HepG2 (cell line): ENCODE data around the gene SS18L1. TPM values are rescaled to one million over a fixed set of nuclear protein-coding genes. Genes with fewer than 3 reads are reported as not detected.

Experiments used
- ATAD3A ChIP-seq: sonication (generic); formaldehyde crosslinking; IDR thresholded peaks from 2 replicates; pipeline ENCODE4 v1.4.0; 2020; ENCODE audit warnings: missing genetic modification reagents
- CREM ChIP-seq, 2 experiments: sonication (generic) in 1 of 2; formaldehyde crosslinking in 1 of 2; IDR thresholded peaks; 2 replicates each; pipeline versions ENCODE4 v1.4.0 to v1.6.1; 2016 to 2020; ENCODE audit warnings: antibody characterized with exemption in 1 of 2, mild to moderate bottlenecking in 1 of 2, missing genetic modification reagents in 1 of 2
- FLYWCH1 ChIP-seq: sonication (generic); formaldehyde crosslinking; IDR thresholded peaks from 2 replicates; pipeline ENCODE4 v1.8.1; 2023; ENCODE audit warnings: mild to moderate bottlenecking, missing genetic modification reagents
- FOSL2 ChIP-seq: sonication (generic); formaldehyde crosslinking; IDR thresholded peaks from 2 replicates; pipeline ENCODE4 v1.4.0; 2020; ENCODE audit warnings: missing genetic modification reagents
- GABPB1 ChIP-seq: IDR thresholded peaks from 2 replicates; pipeline ENCODE4 v1.6.1; 2016; ENCODE audit warnings: mild to moderate bottlenecking, missing genetic modification reagents, moderate library complexity, missing compliant biosample characterization
- HOXA7 ChIP-seq: sonication (generic); formaldehyde crosslinking; IDR thresholded peaks from 2 replicates; pipeline ENCODE4 v1.8.1; 2022; ENCODE audit warnings: mild to moderate bottlenecking, missing genetic modification reagents, moderate library complexity
- KLF11 ChIP-seq: IDR thresholded peaks from 2 replicates; pipeline ENCODE4 v1.6.1; 2016; ENCODE audit warnings: missing compliant biosample characterization
- MAX ChIP-seq: IDR thresholded peaks from 2 replicates; pipeline ENCODE4 v1.6.1; 2012; ENCODE audit warnings: inconsistent platforms
- NR1H2 ChIP-seq: sonication (generic); formaldehyde crosslinking; IDR thresholded peaks from 2 replicates; pipeline ENCODE4 v1.8.1; 2022; ENCODE audit warnings: low read depth, missing genetic modification reagents, borderline replicate concordance
- NRL ChIP-seq: sonication (generic); formaldehyde crosslinking; IDR thresholded peaks from 2 replicates; pipeline ENCODE4 v1.5.0; 2020; ENCODE audit warnings: missing genetic modification reagents, mild to moderate bottlenecking, moderate library complexity, borderline replicate concordance
- PRMT3 ChIP-seq: sonication (generic); formaldehyde crosslinking; IDR thresholded peaks from 2 replicates; pipeline ENCODE4 v1.8.1; 2022; ENCODE audit warnings: low read depth, mild to moderate bottlenecking, moderate library complexity, missing genetic modification reagents, borderline replicate concordance
- RAD21 ChIP-seq: fragments of 450-650 bp; formaldehyde crosslinking; IDR thresholded peaks from 2 replicates; pipeline ENCODE4 v1.5.0; 2020; ENCODE audit warnings: mild to moderate bottlenecking
- RARG ChIP-seq: sonication (generic); formaldehyde crosslinking; IDR thresholded peaks from 2 replicates; pipeline ENCODE4 v1.4.0; 2020; ENCODE audit warnings: low read depth, mild to moderate bottlenecking, missing genetic modification reagents
- REXO4 ChIP-seq: sonication (generic); formaldehyde crosslinking; IDR thresholded peaks from 2 replicates; pipeline ENCODE4 v1.8.0; 2022; ENCODE audit warnings: missing genetic modification reagents, mild to moderate bottlenecking, borderline replicate concordance
- RXRB ChIP-seq: IDR thresholded peaks from 2 replicates; pipeline ENCODE4 v1.6.1; 2016; ENCODE audit warnings: borderline replicate concordance, missing genetic modification reagents, missing compliant biosample characterization
- YY1 ChIP-seq: IDR thresholded peaks from 2 replicates; pipeline ENCODE4 v1.6.1; 2011; ENCODE audit warnings: low read length, low read depth, moderate library complexity, mild to moderate bottlenecking; ENCODE audit not compliant: insufficient read depth, insufficient replicate concordance
- ZNF362 ChIP-seq: sonication (generic); formaldehyde crosslinking; IDR thresholded peaks from 2 replicates; pipeline ENCODE4 v1.4.0; 2020; ENCODE audit warnings: missing genetic modification reagents, mild to moderate bottlenecking, borderline replicate concordance
- ZNF382 ChIP-seq: sonication (generic); formaldehyde crosslinking; IDR thresholded peaks from 2 replicates; pipeline ENCODE4 v1.5.0; 2020; ENCODE audit warnings: missing genetic modification reagents, mild to moderate bottlenecking, borderline replicate concordance
- ZSCAN21 ChIP-seq: sonication (generic); formaldehyde crosslinking; IDR thresholded peaks from 2 replicates; pipeline ENCODE4 v1.8.0; 2022; ENCODE audit warnings: mild to moderate bottlenecking, missing genetic modification reagents, moderate library complexity, borderline replicate concordance
- polyA plus RNA-seq, 8 experiments: library from polyadenylated mRNA; depleted of rRNA in 3 of 8; stranded (reverse) in 7 of 8; unstranded in 1 of 8; fragments of >200 nt; fragmentation: Illumina TruSeq in 4 of 8; extraction: Trizol in 4 of 8; gene quantifications; 2 replicates each; pipeline versions ENCODE4 v1.2.1 to v1.2.3, GENCODE V29; 2011 to 2016; ENCODE audit warnings: low read depth in 4 of 8, missing spikeins in 1 of 8, mixed read lengths in 1 of 8; ENCODE audit not compliant: insufficient read depth in 1 of 8
- total RNA-seq, 5 experiments: library from RNA; depleted of rRNA; stranded (reverse); fragments of >200 nt; fragmentation: Illumina TruSeq; extraction: Trizol; gene quantifications; 2 replicates each; pipeline ENCODE4 v1.2.3, GENCODE V29; 2016; ENCODE audit warnings: low read depth in 1 of 5
- TF ChIP-seq, protein P1 (sequence below): sonication (generic); formaldehyde crosslinking; IDR thresholded peaks from 2 replicates; pipeline ENCODE4 v1.4.0; 2020; ENCODE audit warnings: low read depth, missing genetic modification reagents
- TF ChIP-seq, protein P2 (sequence below): sonication (generic); formaldehyde crosslinking; IDR thresholded peaks from 2 replicates; pipeline ENCODE4 v1.4.0; 2020; ENCODE audit warnings: missing genetic modification reagents

SS18L1 gene
- total and polyA plus RNA-seq, 2 of the 13 experiments (the other 11 are each of a cell fraction or from before 2014, with no cell fraction given), result 17.8 to 27.6 TPM

DNA sequence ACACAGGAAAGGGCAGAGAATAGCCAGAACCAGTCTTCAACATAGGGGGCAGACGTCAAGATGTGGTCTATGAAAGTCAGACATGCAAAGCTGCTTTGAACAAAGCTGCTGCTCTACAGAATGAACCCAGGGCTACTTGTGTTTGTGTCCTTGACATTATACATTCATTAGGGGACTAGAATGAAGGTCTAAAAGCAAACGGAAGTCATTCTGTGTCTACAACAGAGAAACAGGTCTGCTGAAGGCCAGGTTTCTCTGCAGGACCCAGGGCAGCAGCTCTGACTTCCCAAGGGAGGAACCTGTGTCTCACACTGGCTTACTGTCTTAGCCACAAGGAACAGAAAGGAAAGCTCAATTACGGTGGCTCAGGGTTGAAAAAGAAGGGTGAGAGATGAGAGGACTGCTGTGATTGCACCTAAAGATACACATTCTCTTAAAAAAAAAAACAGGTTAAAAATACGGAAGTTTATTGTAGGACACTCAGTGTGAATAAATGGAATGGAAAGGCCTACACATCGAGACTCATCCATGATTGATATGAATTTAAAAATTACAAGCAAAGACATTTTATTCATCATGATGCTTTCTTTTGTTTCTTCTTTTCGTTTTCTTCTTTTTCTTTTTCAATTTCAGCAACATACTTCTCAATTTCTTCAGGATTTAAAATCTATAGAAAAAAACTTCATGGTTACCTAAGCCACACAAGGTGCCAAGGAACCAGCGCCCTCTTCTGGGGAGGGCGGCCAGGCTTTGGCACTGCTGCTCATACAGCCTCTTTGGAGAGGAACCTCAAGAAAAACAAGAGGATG is 7.1 kb upstream of the SS18L1 start (continued):
- TF ChIP-seq REXO4 (CRISPR knock-in tag) (no peak), ZSCAN21 (CRISPR knock-in tag) (no peak), RARG (CRISPR knock-in tag) (no peak), ZNF362 (CRISPR knock-in tag) (peak; percentile 78; the same call in 1 of the 2 replicates), FOSL2 (CRISPR knock-in tag) (0 out of 2 replicates have a peak, but pooled peaks have one; percentile 28), HOXA7 (no peak), PRMT3 (no peak), KLF11 (CRISPR knock-in tag) (0 out of 2 replicates have a peak, but pooled peaks have one; percentile 6), RXRB (CRISPR knock-in tag) (peak; percentile 49; the same call in 1 of the 2 replicates), FLYWCH1 (CRISPR knock-in tag) (no peak), YY1 (peak; percentile 19), ATAD3A (no peak), ZNF382 (no peak), MAX (no peak), NRL (CRISPR knock-in tag) (no peak), NR1H2 (CRISPR knock-in tag) (no peak), CREM (IDR thresholded peaks at IDR 0.05) (no peak), CREM (CRISPR knock-in tag; IDR thresholded peaks at IDR 0.05) (no peak), RAD21 (peak; percentile 84), GABPB1 (CRISPR knock-in tag) (no peak)
- TF ChIP-seq, protein P1, sequence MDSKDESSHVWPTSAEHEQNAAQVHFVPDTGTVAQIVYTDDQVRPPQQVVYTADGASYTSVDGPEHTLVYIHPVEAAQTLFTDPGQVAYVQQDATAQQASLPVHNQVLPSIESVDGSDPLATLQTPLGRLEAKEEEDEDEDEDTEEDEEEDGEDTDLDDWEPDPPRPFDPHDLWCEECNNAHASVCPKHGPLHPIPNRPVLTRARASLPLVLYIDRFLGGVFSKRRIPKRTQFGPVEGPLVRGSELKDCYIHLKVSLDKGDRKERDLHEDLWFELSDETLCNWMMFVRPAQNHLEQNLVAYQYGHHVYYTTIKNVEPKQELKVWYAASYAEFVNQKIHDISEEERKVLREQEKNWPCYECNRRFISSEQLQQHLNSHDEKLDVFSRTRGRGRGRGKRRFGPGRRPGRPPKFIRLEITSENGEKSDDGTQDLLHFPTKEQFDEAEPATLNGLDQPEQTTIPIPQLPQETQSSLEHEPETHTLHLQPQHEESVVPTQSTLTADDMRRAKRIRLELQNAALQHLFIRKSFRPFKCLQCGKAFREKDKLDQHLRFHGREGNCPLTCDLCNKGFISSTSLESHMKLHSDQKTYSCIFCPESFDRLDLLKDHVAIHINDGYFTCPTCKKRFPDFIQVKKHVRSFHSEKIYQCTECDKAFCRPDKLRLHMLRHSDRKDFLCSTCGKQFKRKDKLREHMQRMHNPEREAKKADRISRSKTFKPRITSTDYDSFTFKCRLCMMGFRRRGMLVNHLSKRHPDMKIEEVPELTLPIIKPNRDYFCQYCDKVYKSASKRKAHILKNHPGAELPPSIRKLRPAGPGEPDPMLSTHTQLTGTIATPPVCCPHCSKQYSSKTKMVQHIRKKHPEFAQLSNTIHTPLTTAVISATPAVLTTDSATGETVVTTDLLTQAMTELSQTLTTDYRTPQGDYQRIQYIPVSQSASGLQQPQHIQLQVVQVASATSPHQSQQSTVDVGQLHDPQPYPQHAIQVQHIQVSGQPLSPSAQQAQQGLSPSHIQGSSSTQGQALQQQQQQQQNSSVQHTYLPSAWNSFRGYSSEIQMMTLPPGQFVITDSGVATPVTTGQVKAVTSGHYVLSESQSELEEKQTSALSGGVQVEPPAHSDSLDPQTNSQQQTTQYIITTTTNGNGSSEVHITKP (CRISPR knock-in tag), result peak; percentile 59; the same call in 1 of the 2 replicates
- TF ChIP-seq, protein P2, sequence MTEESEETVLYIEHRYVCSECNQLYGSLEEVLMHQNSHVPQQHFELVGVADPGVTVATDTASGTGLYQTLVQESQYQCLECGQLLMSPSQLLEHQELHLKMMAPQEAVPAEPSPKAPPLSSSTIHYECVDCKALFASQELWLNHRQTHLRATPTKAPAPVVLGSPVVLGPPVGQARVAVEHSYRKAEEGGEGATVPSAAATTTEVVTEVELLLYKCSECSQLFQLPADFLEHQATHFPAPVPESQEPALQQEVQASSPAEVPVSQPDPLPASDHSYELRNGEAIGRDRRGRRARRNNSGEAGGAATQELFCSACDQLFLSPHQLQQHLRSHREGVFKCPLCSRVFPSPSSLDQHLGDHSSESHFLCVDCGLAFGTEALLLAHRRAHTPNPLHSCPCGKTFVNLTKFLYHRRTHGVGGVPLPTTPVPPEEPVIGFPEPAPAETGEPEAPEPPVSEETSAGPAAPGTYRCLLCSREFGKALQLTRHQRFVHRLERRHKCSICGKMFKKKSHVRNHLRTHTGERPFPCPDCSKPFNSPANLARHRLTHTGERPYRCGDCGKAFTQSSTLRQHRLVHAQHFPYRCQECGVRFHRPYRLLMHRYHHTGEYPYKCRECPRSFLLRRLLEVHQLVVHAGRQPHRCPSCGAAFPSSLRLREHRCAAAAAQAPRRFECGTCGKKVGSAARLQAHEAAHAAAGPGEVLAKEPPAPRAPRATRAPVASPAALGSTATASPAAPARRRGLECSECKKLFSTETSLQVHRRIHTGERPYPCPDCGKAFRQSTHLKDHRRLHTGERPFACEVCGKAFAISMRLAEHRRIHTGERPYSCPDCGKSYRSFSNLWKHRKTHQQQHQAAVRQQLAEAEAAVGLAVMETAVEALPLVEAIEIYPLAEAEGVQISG (CRISPR knock-in tag), result no peak
